GM20000 (cell line): ENCODE results near the gene ZNF681.

Experiments
- DNase-seq: peaks from one replicate; pipeline ENCODE4 v3.0.0; 2012; ENCODE audit warnings: low spot score
- CTCF ChIP-seq: IDR thresholded peaks from 2 replicates; pipeline ENCODE4 v1.5.1; 2012; ENCODE audit warnings: mild to moderate bottlenecking, control low read depth; ENCODE audit errors: extremely low read depth, missing control alignments

Gene ZNF681

GRCh38 chr19:23795462-23795861, 36.8 kb upstream of the ZNF681 start:
- no peak for DNase-seq
- no peak for TF ChIP-seq CTCF

GRCh38 chr19:23792784-23793183, 34.1 kb upstream of the ZNF681 start:
- no peak for TF ChIP-seq CTCF
- no peak for DNase-seq

DNA sequence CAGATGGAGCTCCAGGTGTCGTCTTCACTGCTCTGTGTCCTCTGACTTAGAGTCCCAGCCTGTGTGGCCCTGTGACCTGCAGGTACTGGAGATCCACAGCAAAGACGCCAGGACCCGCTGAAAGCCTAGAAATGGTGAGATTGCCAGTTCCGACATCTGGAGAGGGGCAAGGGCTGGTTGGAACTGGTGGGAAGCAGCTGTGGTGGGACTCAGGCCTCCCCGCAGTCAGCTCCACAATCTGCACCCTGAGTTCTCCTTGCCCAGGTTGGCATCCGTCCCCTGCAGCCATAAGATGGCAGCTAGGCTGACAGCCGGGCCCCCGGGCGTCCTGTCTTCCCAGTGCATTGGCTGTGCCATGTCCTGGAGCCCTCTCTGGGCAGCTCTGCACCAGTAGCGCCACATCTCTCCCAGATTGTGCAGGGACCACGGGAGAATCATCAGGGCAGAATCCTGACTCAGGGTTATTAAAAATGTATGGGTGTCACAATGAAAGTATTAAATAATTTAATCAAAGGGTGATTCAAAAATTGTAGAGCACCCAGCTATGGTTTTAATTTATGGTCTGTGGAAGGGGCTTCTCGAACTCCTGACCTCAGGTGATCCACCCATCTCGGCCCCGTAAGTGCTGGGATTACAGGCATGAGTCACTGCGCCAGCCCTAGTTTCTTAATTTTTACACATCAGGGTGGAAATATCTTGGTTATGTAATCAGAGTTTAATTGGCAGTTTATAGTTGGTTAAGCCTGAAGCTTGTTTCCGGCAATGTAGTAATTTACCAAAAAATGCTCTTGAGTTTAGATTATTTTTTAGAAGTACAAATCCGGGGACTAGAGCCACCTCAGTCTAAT, 32.2 kb upstream of the ZNF681 start:
- TF ChIP-seq CTCF = no peak
- no peak for DNase-seq

GRCh38 chr19:23789246-23789645, 30.6 kb upstream of the ZNF681 start:
- DNase-seq = no peak
- no peak for TF ChIP-seq CTCF

DNA sequence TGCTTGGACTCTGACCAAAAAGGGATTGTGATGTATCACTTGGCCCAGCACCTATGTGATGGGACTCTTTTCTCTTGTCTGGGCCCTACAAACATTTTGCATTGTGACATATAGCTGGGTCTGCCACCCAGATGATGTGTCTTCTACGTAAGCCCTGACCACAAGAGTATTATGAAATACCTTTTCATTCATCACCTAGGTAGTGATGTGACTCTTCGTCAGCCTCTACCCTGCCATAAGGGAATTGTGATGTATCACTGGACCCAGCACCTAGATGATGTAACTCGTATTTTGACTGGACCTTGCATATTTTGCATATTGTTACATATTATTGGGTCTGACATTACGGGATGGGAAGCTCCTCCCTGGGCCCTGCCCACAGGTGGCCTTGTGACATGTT, 29.7 kb upstream of the ZNF681 start:
- no peak for DNase-seq
- no peak for TF ChIP-seq CTCF

DNA sequence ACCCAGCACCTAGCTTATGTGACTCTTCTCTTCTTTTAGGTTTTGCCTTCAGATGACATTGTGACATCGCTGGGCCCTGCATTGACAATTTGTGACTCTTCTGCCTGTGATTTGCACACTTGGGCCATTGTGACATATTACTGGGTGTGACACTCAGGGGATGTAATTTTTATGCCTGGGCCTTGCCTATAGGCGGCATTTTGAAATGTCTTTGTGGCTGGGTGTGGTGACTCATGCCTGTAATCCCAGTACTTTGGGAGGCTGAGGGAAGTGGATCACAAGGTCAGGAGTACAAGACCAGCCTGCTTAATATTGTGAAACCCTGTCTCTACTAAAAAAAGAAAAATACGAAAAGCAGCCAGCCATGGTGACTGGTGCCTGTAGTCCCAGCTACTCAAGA, 28.4 kb upstream of the ZNF681 start:
- no peak for DNase-seq

More for the DNA sequence above, 28.4 kb upstream of the ZNF681 start:
- TF ChIP-seq CTCF = no peak
